HUDEP-2 (cell line): ENCODE data around the gene SNX18.

ENCODE experiments used
- DNase-seq, 76 experiments: peaks; one replicate each; lab custom pipeline; 2025; ENCODE audit not compliant: unreplicated experiment in 76 of 76; lab: John Stamatoyannopoulos, UW

SNX18 gene

DNA sequence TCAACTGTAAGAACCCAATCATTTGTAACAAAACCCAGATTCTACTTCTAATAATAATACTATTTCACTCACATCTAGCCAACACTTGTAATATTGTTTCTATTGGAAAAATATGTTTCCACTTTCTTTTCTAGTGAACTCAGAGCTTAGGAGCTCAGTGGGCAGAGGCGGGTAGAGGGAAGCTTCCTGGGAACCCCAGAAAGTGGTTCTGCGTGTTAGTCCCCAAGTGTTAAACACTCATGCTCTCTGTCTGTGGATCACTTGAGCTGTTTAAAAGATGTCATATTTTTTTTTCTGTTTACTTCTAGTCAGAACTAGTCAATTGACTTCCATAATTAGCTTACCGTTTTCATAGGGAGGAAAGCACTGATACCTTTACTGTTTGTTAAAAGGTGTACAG lies 20.6 kb downstream of the SNX18 start:
- no peak for DNase-seq

DNA sequence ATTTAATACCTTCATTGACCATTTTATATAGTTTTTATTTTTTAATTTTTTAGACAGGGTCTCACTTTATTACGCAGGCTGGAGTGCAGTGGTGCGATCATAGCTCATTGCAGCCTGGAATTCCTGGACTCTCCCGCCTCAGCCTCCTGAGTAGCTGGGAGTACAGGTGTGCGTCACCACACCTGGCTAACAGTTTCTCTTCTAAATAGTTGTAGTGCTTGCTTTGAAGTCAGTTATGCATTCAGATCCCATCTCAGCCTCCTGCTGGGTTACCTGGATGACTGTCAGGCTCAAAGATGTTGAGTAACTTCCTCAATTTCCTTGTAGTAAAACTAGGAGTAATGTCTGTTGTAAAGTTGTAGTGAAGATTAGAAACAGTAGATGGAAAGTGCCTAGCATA lies 21.4 kb downstream of the SNX18 start:
- no peak for DNase-seq

DNA sequence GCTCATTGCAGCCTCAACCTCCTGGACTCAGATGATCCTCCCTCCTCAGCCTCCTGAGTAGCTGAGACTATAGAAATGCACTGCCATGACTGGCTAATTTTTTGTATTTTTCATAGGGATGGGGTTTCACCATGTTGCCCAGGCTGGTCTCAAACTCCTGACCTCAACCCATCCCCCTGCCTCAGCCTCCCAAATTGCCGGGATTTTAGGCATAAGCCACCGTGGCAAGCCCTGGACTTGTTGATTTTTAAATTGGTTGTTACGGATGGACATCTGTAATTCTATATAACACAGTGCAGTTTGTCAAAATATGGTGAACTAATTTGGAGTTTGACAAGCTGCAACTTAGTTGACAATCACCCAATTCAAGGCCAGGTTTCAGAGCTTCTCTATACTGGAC lies 22.7 kb downstream of the SNX18 start:
- no peak for DNase-seq

DNA sequence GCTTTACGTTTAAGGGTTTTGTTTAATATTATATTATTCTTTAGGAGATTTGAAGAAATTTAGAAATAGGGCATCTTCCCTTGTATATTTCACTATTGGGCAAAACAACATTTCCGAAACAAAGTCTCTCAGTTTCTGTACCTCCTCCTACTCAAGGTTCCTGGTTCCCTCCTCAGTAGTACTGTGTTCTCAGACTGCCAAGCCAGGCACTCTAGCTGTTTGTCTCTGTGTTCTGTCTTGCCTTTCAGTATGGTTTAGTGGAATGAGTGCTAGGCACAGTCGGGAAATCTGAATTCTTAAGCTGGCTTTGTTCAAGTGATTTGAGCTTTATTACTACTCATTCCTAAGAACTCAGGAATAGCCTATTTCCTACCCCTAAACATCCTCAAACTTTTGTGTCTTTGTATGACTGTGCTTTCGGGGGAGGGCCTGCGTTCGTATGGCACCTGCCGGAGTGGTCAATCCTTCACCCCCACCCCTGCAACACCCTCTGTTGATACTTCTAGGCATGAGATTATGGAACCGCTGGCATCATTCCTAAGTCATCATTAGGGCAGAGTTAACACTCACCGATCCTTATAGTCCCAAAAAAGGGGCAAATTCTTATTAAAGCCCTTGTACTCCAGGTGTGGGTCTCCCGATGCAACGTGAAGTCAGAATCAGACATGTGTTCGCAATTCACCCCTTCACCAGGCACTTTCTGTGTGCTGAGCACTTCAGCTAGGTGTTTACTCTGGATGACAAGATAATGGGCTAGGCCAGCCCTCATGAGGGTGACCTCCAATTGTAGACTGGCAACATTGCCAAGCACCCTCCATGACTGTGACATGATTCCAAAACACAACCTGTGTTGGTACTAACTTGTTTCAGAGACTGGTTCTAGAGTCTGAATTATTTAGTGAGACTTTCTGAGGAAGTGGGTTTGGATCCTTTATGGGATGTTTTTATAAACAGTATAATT lies 24.5 kb downstream of the SNX18 start:
- no peak for DNase-seq

DNA sequence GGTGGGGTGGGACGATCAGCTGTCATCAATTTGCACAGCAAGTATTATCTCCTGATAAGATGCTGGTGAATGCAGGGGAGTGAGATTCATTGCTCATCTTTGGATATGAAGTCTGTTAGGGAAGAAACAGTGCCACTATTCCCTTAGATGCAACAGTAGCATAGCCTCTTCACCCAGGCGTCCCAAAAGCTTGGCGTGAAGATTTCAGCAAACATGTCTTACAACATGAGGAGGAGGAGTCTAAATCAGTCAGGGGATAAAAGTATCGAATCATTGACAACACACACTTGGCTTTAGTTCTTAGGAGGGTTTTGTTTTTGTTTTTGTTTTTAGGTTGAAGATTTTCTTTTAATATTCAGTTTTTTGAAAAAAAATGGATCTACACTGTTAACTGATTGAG lies 26.5 kb downstream of the SNX18 start:
- DNase-seq: no peak

DNA sequence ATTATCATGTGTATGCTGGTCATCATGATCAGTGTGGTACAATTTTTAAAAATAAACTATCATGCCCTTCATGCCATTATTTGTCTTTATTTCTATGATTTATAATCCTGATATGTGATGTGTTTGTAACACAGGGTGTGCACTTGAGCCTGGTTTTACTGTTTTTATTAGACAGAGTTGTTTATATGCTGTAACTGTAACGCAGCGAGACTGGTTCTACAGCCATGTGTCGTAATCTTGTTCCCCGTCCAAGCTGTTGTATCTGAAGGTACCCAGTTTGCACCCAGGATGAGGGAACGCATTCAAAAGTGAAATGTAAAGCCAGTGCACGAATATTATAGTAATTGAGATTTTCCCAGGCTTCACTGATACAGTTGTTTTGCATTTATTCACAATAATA lies 28.2 kb downstream of the SNX18 start:
- DNase-seq: no peak

DNA sequence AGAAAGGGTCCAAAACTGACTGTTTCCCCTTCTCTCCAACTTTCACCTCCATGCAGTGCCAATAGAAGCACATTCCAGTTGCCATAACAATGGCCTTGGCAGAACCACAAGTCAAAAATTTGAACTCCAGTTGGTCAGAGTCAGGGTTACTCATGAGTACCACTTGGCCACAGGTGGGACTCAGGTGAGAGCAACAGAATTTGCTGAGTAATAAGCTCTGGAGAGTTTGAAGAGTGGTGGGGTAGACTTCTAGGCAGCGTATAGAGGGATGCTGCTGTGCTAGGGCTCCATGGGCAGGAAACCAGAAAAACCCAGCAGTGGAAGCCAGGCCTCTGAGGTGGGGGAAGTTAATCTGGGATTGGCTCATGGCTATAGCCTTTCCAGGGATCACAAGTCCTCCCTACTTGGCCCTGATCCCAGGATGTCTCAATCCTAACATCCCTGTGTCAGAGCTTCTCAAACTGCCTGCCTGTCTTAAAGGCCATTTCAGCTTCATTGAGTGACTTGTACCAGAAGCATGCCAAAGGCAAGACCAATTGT lies 30.2 kb downstream of the SNX18 start:
- no peak for DNase-seq

DNA sequence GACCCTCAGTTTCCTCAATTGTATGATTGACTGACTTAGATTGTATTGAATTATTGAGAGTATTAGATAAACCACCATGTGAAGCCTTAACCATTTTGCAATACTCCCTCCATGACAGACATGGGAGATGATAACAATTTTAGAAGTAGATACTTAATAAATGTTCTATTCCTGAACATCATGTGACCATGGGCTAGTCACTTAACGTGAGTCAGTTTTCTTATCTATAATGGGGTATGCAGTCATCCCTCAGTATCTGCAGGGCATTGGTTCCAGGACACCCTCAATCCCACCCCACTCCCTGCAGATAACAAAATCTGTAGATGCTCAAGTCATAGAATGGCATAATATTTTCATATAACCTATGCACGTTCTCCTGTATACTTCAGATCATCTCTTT lies 31.0 kb downstream of the SNX18 start:
- DNase-seq: no peak

DNA sequence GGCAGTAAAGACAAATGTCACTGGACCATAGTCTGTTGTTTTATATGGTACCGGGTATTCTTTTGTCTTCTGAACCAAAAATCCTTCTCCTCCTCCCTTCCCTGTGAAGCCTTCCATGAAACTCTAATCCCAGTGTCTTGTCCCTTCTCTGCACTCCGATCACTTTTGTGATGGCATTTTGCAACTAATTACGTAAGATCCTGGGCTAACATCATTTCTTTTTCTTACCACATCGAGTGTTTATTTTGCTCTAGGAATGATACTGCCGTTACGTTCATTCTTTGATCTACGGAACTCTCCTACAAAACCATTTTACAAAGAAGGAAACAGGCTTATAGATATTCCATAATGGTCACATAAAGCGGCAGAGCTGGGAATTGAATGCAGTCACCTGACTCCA lies 33.7 kb downstream of the SNX18 start:
- no peak for DNase-seq

DNA sequence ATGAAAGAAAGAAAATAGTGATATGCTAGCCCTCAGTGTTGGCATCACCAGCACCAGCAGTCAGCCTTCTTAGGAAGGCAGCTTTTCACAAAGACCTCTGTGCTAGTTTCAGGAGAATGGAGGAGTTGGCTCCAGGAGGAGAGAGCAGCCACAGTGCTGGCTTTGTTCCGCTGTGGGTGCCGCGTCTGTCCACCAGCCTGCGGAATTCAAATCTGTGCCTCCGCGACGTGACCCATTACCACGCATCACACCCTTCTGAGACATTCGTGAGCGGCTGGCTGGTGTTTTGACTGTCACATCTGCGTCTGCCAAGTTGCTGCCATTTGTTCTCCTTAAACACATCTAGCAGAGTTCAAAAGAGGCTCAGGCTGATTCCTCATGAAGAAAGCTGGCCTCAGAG lies 34.4 kb downstream of the SNX18 start:
- no peak for DNase-seq

DNA sequence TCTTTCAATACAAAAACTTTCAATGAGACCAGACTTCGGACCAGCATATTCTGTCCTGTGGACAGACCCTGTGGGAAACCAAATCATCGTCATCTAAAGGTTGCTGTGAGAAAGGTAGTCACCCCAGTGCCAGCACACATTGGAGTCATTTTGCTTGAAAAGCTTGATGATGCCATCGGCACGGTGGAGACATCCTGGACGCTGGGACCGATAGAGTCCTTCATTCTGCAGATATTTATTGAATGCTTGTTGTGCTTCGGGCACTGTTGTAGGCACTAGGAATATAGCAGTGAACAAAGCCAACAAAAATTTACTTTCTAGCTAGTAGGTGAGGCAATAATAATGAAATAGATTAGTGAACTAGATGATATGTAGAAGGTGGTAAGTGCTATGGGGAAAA lies 34.9 kb downstream of the SNX18 start:
- DNase-seq: no peak

DNA sequence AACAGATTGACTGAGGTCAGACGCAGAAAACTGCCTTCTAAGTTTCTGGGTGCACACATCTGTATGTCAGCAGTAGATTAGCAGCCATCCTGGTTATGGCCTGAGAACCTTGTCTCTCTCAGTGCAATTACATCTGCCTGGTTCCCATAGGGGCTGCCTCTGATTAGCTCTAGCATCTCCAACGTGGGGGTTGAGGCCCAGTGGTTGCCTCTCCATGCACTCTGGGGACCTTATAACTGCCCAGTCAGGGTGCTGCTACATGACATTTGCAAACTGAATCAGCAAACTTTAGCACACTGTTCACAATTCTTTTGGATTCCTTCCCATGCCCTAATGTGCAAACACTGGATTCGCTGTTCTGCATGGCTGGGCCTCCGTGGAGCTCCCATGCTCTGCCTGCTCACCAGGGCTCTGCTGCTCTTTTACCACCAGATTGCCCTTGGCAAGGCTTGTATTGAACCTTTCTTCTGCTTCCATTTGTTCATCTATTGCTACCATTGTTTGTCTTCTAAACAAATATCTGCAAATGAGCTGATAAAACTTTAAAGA lies 36.2 kb downstream of the SNX18 start:
- no peak for DNase-seq

DNA sequence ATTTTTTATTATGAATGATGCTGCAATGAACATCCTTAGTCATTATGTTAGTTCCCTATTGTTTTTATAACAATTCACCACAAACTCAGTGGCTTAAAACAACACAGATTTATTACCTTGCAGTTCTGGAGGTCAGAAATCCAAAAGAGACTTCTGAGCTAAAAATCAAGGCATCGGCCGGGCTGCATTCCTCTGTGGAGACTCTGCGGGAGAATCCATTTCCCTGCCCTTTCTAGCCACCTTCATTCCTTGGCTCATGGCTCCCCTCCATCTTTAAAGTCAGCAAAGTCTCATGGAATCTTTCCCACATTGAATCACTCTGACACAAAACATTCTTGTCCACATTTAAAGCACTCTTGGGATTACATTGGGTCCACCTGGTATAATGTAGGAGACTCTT lies 38.6 kb downstream of the SNX18 start:
- no peak for DNase-seq

DNA sequence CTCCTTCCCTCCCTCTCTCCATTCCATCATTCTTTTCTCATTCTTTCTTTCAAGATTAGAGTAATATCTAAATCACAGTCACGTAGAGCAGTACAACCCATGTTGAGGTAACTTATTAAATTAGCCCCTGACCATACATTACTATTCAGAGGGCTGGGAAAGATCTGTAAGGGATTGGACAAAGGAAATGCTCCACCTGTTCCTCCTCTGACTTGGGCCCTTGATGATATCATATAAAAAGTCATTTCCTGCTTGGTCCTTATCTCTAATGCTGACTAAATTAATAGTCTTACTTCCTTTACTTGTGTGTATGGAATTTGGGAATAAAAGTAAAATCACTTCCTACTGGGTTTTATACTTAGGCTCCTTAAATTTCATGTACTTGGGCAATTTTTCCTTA lies 40.8 kb downstream of the SNX18 start:
- DNase-seq: no peak

DNA sequence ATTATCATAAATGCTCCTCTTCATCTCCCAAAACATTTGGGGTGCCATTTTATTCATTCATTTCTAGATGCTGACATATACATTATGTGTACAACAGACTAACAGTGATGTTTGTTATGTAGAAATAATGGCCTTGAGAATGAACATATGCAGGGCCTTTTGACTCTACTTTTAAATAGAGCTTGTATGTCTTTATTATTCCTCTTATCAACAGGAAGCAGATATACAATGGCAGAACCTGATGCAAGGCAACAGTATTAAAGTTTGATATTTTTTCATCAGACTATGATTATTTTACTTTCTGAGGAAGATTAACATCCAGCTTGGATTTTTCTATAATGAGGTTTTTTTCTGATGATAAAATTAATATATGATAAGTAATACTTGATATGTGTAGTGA lies 44.1 kb downstream of the SNX18 start:
- DNase-seq: no peak

DNA sequence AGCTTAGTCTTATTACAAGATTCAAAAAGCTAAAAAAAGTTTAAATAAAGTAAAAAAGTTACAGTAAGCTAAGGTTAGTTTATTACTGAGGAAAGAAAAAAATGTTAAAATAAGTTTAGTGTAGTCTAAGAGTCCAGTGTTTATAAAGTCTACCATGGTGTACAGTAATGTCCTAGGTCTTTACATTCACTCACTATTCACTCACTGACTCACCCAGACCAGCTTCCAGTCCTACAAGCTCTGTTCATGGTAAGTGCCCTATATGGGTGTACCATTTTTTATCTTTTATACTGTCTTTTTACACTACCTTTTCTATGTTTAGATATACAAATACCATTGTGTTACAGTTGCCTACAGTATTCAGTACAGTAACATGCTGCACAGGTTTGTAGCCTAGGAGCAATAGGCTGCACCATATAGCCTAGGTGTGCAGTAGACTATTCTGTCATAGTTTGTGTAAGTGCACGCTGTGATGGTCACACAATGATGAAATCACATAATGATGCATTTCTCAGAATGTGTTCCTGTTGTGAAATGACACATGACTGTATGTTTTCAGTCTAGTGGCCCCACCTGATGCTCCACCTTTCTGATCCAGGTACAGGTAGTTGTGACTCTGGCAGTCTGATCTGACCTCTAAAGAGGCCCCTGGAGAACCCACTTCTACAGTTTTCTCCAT lies 45.7 kb downstream of the SNX18 start:
- DNase-seq: no peak

DNA sequence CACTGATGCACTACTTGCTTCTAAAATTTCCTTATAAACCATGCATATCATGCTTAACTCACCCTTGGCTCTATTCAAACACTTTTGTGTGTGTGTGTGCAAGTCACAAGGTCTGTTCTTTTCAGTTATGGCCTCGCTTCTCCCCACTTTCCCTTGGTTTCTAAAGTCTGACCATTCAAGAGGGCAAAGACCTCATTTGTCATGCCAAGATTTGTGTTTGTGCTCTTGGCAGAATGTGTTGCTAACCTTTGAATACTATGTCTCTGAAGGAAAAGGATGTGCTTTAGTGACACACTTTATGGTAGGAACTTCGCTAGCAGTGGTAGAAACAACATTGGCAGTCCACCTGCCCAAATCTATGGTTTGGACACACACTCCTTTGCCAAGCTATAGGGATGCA lies 50.4 kb downstream of the SNX18 start:
- DNase-seq: no peak

DNA sequence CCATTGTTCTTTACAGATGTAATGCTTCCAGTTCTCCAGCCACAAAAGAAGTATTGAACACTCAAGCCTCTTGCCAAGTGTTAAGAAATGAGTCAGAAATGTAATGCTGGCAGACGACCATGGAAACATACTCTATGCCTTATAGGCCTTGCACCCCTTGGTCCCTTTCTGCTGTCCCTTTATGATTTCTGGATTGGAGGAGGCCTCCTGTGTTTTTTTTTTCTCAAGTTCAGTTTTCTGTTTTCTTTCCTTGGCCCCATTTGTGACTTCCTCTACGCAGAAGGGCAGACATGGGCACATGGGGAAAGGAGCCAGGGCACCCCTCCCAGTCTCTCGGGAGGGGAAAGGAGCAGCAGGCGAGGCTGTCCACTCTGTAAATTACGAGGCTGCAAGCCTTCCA lies 53.4 kb downstream of the SNX18 start:
- no peak for DNase-seq

DNA sequence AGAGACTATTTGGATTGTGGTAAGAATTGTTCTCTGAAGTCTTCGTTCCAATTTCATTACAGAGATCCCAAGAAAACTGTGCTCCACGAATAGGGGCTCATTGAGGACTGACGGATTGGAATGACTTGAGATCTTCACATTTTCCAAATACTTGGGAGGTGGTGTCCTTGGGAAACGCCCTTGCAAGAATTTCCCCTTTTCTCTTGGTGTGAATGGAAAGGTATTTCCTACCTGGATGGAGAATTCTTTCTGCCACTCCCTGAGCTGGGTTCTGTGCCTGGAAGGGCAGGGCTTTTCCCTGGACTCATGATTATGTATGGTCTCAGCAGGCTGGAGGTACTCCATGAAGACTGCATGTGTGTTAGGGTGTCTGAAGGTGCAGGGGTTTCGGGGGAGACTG lies 53.9 kb downstream of the SNX18 start:
- no peak for DNase-seq

DNA sequence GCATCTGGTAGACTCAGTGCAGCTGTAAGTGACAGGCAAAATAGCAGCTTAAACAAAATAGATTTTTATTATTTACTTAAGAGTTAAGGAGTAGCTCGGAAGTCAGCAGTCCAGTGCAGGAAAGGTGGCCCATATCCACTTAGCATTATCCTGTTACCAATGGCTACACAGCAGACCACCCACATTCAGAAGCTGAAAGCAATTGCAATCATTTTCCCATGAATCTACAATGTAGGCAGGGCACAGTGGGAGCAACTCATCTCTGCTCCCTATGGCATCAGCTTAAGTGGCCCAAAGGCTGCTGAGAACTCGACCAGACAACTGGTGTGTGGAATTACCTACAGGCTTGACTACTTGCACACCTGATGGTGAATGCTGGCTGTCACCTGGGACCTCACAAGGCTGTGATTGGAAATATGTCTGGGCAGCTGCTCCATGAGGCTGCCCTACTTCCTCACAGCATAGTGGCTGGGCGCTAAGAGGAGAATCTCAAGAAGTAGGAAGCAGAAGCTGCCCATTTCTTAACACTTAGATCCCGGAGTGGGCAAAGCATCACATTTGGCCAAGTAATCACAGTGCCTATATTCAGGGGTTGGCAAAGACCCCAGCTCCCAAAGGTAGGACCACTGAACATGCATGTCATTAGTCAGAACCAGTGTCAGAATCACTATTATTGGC lies 56.4 kb downstream of the SNX18 start:
- DNase-seq: no peak

DNA sequence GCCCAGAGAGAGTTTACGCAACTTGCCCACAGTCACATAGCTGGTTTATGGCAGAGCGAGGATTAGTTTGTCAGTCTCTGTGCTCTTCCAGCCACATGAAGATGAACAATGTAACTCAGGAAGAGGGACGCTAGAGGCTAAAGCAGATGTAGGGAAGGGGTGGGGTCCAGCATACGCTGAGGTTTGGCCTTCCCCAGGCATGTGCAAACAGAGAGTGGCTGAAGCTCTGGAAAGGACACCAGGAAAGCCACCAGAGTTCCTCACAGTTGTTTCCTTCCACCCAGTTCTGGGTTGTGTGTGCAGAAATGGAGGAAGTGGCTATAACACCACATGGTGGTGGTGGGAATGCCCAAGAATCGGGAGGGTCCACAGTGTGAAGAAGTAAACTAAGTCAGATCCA lies 60.0 kb downstream of the SNX18 start:
- no peak for DNase-seq
